H9 (cell line): Measurements from ENCODE around the gene EHBP1. TPM values are rescaled to one million over a fixed set of nuclear protein-coding genes. Genes with fewer than 3 reads are reported as not detected.

Experiments used
- DNase-seq: peaks from one replicate; pipeline ENCODE4 v3.0.0-alpha.2; 2017
- H2AFZ ChIP-seq: one replicate; pipeline ENCODE4 v1.6.1; 2013; ENCODE audit warnings: mild to moderate bottlenecking, low read length, control low read depth, moderate library complexity
- H2AK5ac ChIP-seq: 2 replicates; pipeline ENCODE4 v1.6.1; 2013; ENCODE audit warnings: low read length, control low read depth, mixed read lengths; ENCODE audit not compliant: insufficient read length
- H2BK120ac ChIP-seq: one replicate; pipeline ENCODE4 v1.6.1; 2013; ENCODE audit warnings: low read depth, mild to moderate bottlenecking, low read length, control low read depth, inconsistent platforms; ENCODE audit not compliant: poor library complexity, severe bottlenecking
- H2BK12ac ChIP-seq: 2 replicates; pipeline ENCODE4 v1.6.1; 2013; ENCODE audit warnings: low read length, control low read depth, mixed read lengths, low read depth; ENCODE audit not compliant: insufficient read length
- H2BK15ac ChIP-seq: 2 replicates; pipeline ENCODE4 v1.6.1; 2013; ENCODE audit warnings: low read depth, low read length, control low read depth
- H2BK20ac ChIP-seq: one replicate; pipeline ENCODE4 v1.6.1; 2013; ENCODE audit warnings: low read depth, mild to moderate bottlenecking, low read length, control low read depth, inconsistent platforms; ENCODE audit not compliant: poor library complexity, severe bottlenecking
- H2BK5ac ChIP-seq: 2 replicates; pipeline ENCODE4 v1.6.1; 2013; ENCODE audit warnings: low read length, control low read depth, mixed read lengths; ENCODE audit not compliant: insufficient read length
- H3K14ac ChIP-seq: 2 replicates; pipeline ENCODE4 v1.6.1; 2013; ENCODE audit warnings: low read length, control low read depth; ENCODE audit not compliant: insufficient read depth
- H3K18ac ChIP-seq: 2 replicates; pipeline ENCODE4 v1.6.1; 2013; ENCODE audit warnings: low read depth, mild to moderate bottlenecking, mixed read lengths, low read length, control low read depth; ENCODE audit not compliant: insufficient read length
- H3K23ac ChIP-seq: 2 replicates; pipeline ENCODE4 v1.6.1; 2013; ENCODE audit warnings: low read length, control low read depth, mixed read lengths, low read depth; ENCODE audit not compliant: insufficient read length
- H3K23me2 ChIP-seq: 2 replicates; pipeline ENCODE4 v1.6.1; 2013; ENCODE audit warnings: low read depth, mild to moderate bottlenecking, mixed read lengths, low read length, control low read depth; ENCODE audit not compliant: insufficient read length, poor library complexity, severe bottlenecking
- H3K27ac ChIP-seq: 2 replicates; pipeline ENCODE4 v1.5.1; 2013; ENCODE audit warnings: low read length, control low read depth, mixed read lengths, low read depth; ENCODE audit not compliant: insufficient read length
- H3K27me3 ChIP-seq: 2 replicates; pipeline ENCODE4 v1.6.1; 2013; ENCODE audit warnings: low read length, control low read depth, inconsistent platforms; ENCODE audit not compliant: insufficient read depth
- H3K4ac ChIP-seq: 2 replicates; pipeline ENCODE4 v1.6.1; 2013; ENCODE audit warnings: low read depth, mild to moderate bottlenecking, control low read depth, inconsistent platforms, low read length, moderate library complexity
- H3K4me1 ChIP-seq: 2 replicates; pipeline ENCODE4 v1.6.1; 2013; ENCODE audit warnings: low read length, control low read depth, inconsistent platforms; ENCODE audit not compliant: insufficient read depth
- H3K4me2 ChIP-seq: 2 replicates; pipeline ENCODE4 v1.6.1; 2013; ENCODE audit warnings: low read length, control low read depth, mixed read lengths; ENCODE audit not compliant: insufficient read length, insufficient read depth
- H3K56ac ChIP-seq: 2 replicates; pipeline ENCODE4 v1.6.1; 2013; ENCODE audit warnings: low read depth, mild to moderate bottlenecking, mixed read lengths, low read length, control low read depth; ENCODE audit not compliant: insufficient read length
- H3K79me1 ChIP-seq: 2 replicates; pipeline ENCODE4 v1.6.1; 2013; ENCODE audit warnings: low read depth, mild to moderate bottlenecking, moderate library complexity, low read length, control low read depth, inconsistent platforms; ENCODE audit not compliant: insufficient read depth, poor library complexity, severe bottlenecking
- H3K79me2 ChIP-seq: 2 replicates; pipeline ENCODE4 v1.6.1; 2013; ENCODE audit warnings: low read length, control low read depth, inconsistent platforms; ENCODE audit not compliant: insufficient read depth
- H3K9ac ChIP-seq: 2 replicates; pipeline ENCODE4 v1.6.1; 2013; ENCODE audit warnings: low read length, control low read depth, mixed read lengths; ENCODE audit not compliant: insufficient read length; ENCODE audit errors: extremely low read depth
- H3K9me3 ChIP-seq: one replicate; pipeline ENCODE4 v1.6.1; 2013; ENCODE audit warnings: low read depth, low read length, inconsistent platforms; ENCODE audit not compliant: control insufficient read depth
- H3T11ph ChIP-seq: one replicate; pipeline ENCODE4 v1.6.1; 2013; ENCODE audit warnings: mild to moderate bottlenecking, low read length, control low read depth, inconsistent platforms
- H4K20me1 ChIP-seq: one replicate; pipeline ENCODE4 v1.6.1; 2013; ENCODE audit not compliant: control insufficient read depth, insufficient read length, insufficient read depth
- H4K5ac ChIP-seq: 2 replicates; pipeline ENCODE4 v1.6.1; 2013; ENCODE audit warnings: low read depth, mild to moderate bottlenecking, mixed read lengths, low read length, control low read depth; ENCODE audit not compliant: insufficient read length
- H4K8ac ChIP-seq: replicated peaks from 2 replicates; pipeline ENCODE4 v1.6.1; 2013; ENCODE audit warnings: low read length, control low read depth, mixed read lengths, low read depth; ENCODE audit not compliant: insufficient read length
- H4K91ac ChIP-seq: 2 replicates; pipeline ENCODE4 v1.6.1; 2013; ENCODE audit warnings: low read depth, mild to moderate bottlenecking, moderate library complexity, mixed read lengths, low read length, control low read depth; ENCODE audit not compliant: insufficient read length
- H3K27ac Mint-ChIP-seq, 3 experiments: 2 replicates in 2 of 3; 3 replicates in 1 of 3; pipeline ENCODE4 v1.8.0; 2020 to 2021; ENCODE audit warnings: mixed read lengths in 3 of 3, mild to moderate bottlenecking in 1 of 3, moderate library complexity in 1 of 3
- H3K27me3 Mint-ChIP-seq: 2 replicates; pipeline ENCODE4 v1.8.0; 2021; ENCODE audit warnings: low read depth, mild to moderate bottlenecking, moderate library complexity, mixed read lengths
- H3K36me3 Mint-ChIP-seq, 3 experiments: 2 replicates in 2 of 3; 3 replicates in 1 of 3; pipeline ENCODE4 v1.8.0; 2020 to 2021; ENCODE audit warnings: low read depth in 3 of 3, mixed read lengths in 3 of 3; ENCODE audit not compliant: insufficient read depth in 1 of 3
- H3K4me1 Mint-ChIP-seq, 2 experiments: 2 replicates each; pipeline ENCODE4 v1.8.0; 2020; ENCODE audit warnings: mixed read lengths in 2 of 2
- H3K4me3 Mint-ChIP-seq, 2 experiments: 2 replicates in 1 of 2; 3 replicates in 1 of 2; pipeline ENCODE4 v1.8.0; 2020 to 2021; ENCODE audit warnings: mild to moderate bottlenecking in 2 of 2, mixed read lengths in 2 of 2, moderate library complexity in 1 of 2
- H3K9me3 Mint-ChIP-seq, 2 experiments: 2 replicates in 1 of 2; 3 replicates in 1 of 2; pipeline ENCODE4 v1.8.0; 2020; ENCODE audit warnings: mild to moderate bottlenecking in 2 of 2, mixed read lengths in 2 of 2, moderate library complexity in 1 of 2
- CTCF ChIP-seq: fragments of 200-600 bp; sonication (generic); conservative IDR thresholded peaks from 3 replicates; pipeline ENCODE4 v1.8.0; 2021; ENCODE audit warnings: antibody characterized with exemption, mild to moderate bottlenecking
- total RNA-seq: library from RNA; stranded (reverse); gene quantifications from 2 replicates; pipeline ENCODE4 v1.2.1, GENCODE V29; 2021

Gene EHBP1
- total RNA-seq, 1 experiment from 2014 or later, result 35.6 TPM

- H3K9ac ChIP-seq, result no peak overlapping the region
- no peak overlapping the region for H3K14ac ChIP-seq
- H3K18ac ChIP-seq, result no peak overlapping the region
- no peak overlapping the region for H4K8ac ChIP-seq
- no peak overlapping the region for H2BK5ac ChIP-seq
- no peak overlapping the region for H2BK15ac ChIP-seq
- H3K56ac ChIP-seq, result no peak overlapping the region
- no peak overlapping the region for H2AK5ac ChIP-seq
- H3K4me1 Mint-ChIP-seq, result no peaks in the 10 kb centered on the region
- no peak overlapping the region for H4K5ac ChIP-seq
- no peaks in the 10 kb centered on the region for H3K27me3 Mint-ChIP-seq
- no peak overlapping the region for H4K91ac ChIP-seq
- no peaks in the 10 kb centered on the region; the same call in 1 of the 2 replicates for H3K79me2 ChIP-seq
- no peaks in the 10 kb centered on the region for H3K79me1 ChIP-seq
- no peaks in the 10 kb centered on the region for H3K27me3 ChIP-seq
- H3K23me2 ChIP-seq, result no peaks in the 10 kb centered on the region
- no peak overlapping the region for H3K27ac Mint-ChIP-seq
- no peaks in the 10 kb centered on the region for H3K9me3 ChIP-seq
- DNase-seq, result no peak
- no peak overlapping the region for H3K4ac ChIP-seq
- no peak overlapping the region for H3T11ph ChIP-seq
- TF ChIP-seq CTCF, result no peak
- H3K4me2 ChIP-seq, result no peak overlapping the region
- no peaks in the 10 kb centered on the region for H4K20me1 ChIP-seq
- H2BK12ac ChIP-seq, result no peak overlapping the region
- no peak overlapping the region for H3K23ac ChIP-seq
- no peaks in the 10 kb centered on the region for H3K9me3 Mint-ChIP-seq
- H2BK120ac ChIP-seq, result no peak overlapping the region
- H3K4me3 Mint-ChIP-seq, result no peak overlapping the region
- H3K36me3 Mint-ChIP-seq, result peaks cover 0 to 6% (median 2%) of the 10 kb centered on the region in 3 experiments; a peak in 4 of 7 replicates
- H3K27ac ChIP-seq, result no peak overlapping the region
- H2BK20ac ChIP-seq, result no peak overlapping the region
- no peaks in the 10 kb centered on the region for H3K4me1 ChIP-seq
- H2AFZ ChIP-seq, result no peak overlapping the region
Observed at GRCh38 chr2:62800618-62801017, 95.1 kb downstream of the EHBP1 start.
